Neural progenitor cell (in vitro differentiated cells): Measurements from ENCODE around the gene VTI1A. TPM values are rescaled to one million over a fixed set of nuclear protein-coding genes. Genes with fewer than 3 reads are reported as not detected.
"Not testable (repeated sequence)": the region's sequence is repeated elsewhere in the genome, so short reads cannot be mapped to it uniquely, and the experiment has no call there.

Experiments used
- DNase-seq: peaks from one replicate; pipeline ENCODE4 v3.0.0-alpha.2; 2016; ENCODE audit warnings: low spot score
- H2AFZ ChIP-seq: fragments of 200-600 bp; sonication (generic); replicated peaks from 2 replicates; pipeline ENCODE4 v1.6.1; 2016; ENCODE audit warnings: antibody characterized with exemption
- H3F3A ChIP-seq: fragments of 200-600 bp; sonication (generic); 2 replicates; pipeline ENCODE4 v1.6.1; 2016; ENCODE audit warnings: antibody characterized with exemption, low read depth
- H3K27ac ChIP-seq: fragments of 200-600 bp; sonication (generic); 2 replicates; pipeline ENCODE4 v1.5.1; 2016; ENCODE audit warnings: mild to moderate bottlenecking
- H3K27me3 ChIP-seq: fragments of 200-600 bp; sonication (generic); 2 replicates; pipeline ENCODE4 v1.6.1; 2016; ENCODE audit warnings: mild to moderate bottlenecking, moderate library complexity
- H3K36me3 ChIP-seq: fragments of 200-600 bp; sonication (generic); 2 replicates; pipeline ENCODE4 v1.5.1; 2016
- H3K4me1 ChIP-seq: fragments of 200-600 bp; sonication (generic); 2 replicates; pipeline ENCODE4 v1.6.1; 2016; ENCODE audit warnings: mixed run types
- H3K4me2 ChIP-seq: fragments of 200-600 bp; sonication (generic); 2 replicates; pipeline ENCODE4 v1.6.1; 2016
- H3K4me3 ChIP-seq: fragments of 200-600 bp; sonication (generic); 2 replicates; pipeline ENCODE4 v1.5.1; 2016
- H3K79me2 ChIP-seq: fragments of 200-600 bp; sonication (generic); 2 replicates; pipeline ENCODE4 v1.6.1; 2016; ENCODE audit warnings: low read depth
- H3K9ac ChIP-seq: fragments of 200-600 bp; sonication (generic); 2 replicates; pipeline ENCODE4 v1.6.1; 2016
- H3K9me3 ChIP-seq: fragments of 200-600 bp; sonication (generic); 2 replicates; pipeline ENCODE4 v1.5.1; 2016; ENCODE audit warnings: low read depth
- H4K20me1 ChIP-seq: fragments of 200-600 bp; sonication (generic); 2 replicates; pipeline ENCODE4 v1.6.1; 2016; ENCODE audit warnings: low read depth
- H3K27ac Mint-ChIP-seq: 3 replicates; pipeline ENCODE4 v1.8.0; 2021; ENCODE audit warnings: mixed read lengths
- H3K27me3 Mint-ChIP-seq: 2 replicates; pipeline ENCODE4 v1.8.0; 2022; ENCODE audit warnings: low read depth, mild to moderate bottlenecking, inconsistent platforms, moderate library complexity, mixed read lengths; ENCODE audit not compliant: insufficient read depth
- H3K36me3 Mint-ChIP-seq: 3 replicates; pipeline ENCODE4 v1.8.0; 2021; ENCODE audit warnings: mixed read lengths
- H3K4me1 Mint-ChIP-seq: 3 replicates; pipeline ENCODE4 v1.8.0; 2021; ENCODE audit warnings: mixed read lengths
- H3K4me3 Mint-ChIP-seq: 3 replicates; pipeline ENCODE4 v1.8.0; 2021; ENCODE audit warnings: mild to moderate bottlenecking, moderate library complexity, mixed read lengths
- H3K9me3 Mint-ChIP-seq: 3 replicates; pipeline ENCODE4 v1.8.0; 2020; ENCODE audit warnings: mixed read lengths
- CTCF ChIP-seq: fragments of 200-600 bp; sonication (generic); IDR thresholded peaks from 2 replicates; pipeline ENCODE4 v1.5.1; 2017; ENCODE audit warnings: antibody characterized with exemption, mild to moderate bottlenecking
- EZH2 ChIP-seq: fragments of 200-600 bp; sonication (generic); IDR thresholded peaks from 2 replicates; pipeline ENCODE4 v1.6.1; 2017; ENCODE audit warnings: antibody characterized with exemption, mild to moderate bottlenecking, moderate library complexity
- EZH2phosphoT487 ChIP-seq: fragments of 200-600 bp; sonication (generic); IDR thresholded peaks from 2 replicates; pipeline ENCODE4 v1.6.1; 2017; ENCODE audit warnings: antibody characterized with exemption
- total RNA-seq: library from RNA; depleted of rRNA; stranded (reverse); fragments of >200 nt; gene quantifications from 2 replicates; pipeline ENCODE4 v1.2.3, GENCODE V29; 2015; ENCODE audit warnings: low replicate concordance

The VTI1A gene
- total RNA-seq, 1 donor from 2014 or later, result 28.8 TPM

DNA sequence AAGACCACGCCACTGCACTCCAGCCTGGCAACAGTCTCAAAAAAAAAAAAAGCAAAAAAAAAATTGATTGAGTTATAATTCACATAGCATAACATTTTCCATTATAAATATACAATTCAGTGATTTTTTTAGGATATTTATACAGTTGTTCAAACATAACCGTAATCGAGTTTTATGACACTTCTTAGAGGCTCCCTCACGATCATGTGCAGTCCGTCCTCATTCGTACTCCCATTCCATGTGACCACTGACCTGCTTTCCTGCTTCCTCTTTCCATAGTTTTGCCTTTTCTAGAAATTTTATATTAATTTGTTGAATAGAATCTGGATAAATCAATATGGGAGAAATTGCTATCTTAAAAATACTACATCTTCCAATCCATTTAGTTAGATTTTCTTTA is 45.7 kb downstream of the VTI1A start:
- Histone ChIP-seq H3K4me1 (peaks cover 9% of the 10 kb centered on the region), H2AFZ (no peak overlapping the region), H3F3A (no peaks in the 10 kb centered on the region), H3K27me3 (no peaks in the 10 kb centered on the region), H3K36me3 (no peaks in the 10 kb centered on the region), H3K79me2 (no peaks in the 10 kb centered on the region), H3K4me2 (no peak overlapping the region), H3K9ac (no peak overlapping the region), H4K20me1 (no peaks in the 10 kb centered on the region), H3K4me3 (no peak overlapping the region), H3K27ac (no peak overlapping the region), H3K9me3 (no peaks in the 10 kb centered on the region)
- TF ChIP-seq EZH2 (no peak), CTCF (no peak), EZH2phosphoT487 (no peak)
- Mint-ChIP-seq H3K27me3 (peaks cover 2% of the 10 kb centered on the region), H3K9me3 (no peaks in the 10 kb centered on the region), H3K36me3 (no peaks in the 10 kb centered on the region), H3K4me1 (peaks cover 2% of the 10 kb centered on the region), H3K27ac (no peak overlapping the region), H3K4me3 (no peak overlapping the region)
- no peak for DNase-seq

DNA sequence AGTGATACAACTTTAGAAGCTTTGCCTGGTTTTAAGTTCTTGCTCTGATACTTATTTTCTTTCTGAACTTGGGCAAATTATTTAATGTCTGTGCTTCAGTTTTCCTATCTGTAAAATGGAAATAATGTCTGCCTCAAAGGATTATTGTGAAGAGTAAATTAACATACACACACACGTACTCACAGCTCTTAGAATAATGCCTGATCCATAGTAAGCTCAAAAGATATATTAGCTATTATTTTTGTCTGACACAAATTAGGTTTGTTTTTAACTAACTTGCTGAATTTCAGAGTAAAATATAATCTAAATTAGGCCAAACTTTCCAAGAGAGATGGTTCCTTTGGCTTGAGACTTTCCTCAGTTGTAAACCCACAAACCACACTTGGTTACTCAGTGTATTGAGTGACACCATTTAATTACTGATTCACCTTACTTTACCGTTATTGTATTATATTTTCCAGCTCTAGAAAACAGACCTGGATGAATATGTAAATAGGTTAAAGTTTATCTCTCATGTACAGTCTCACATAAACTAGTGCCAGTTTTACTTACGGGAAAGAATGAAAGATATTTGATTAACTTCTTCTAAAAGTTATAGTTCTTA is 50.4 kb downstream of the VTI1A start:
- TF ChIP-seq CTCF (no peak), EZH2 (no peak), EZH2phosphoT487 (no peak)
- no peak overlapping the region for H3K9ac ChIP-seq
- H3K36me3 ChIP-seq, result no peaks in the 10 kb centered on the region
- no peaks in the 10 kb centered on the region for H3K27me3 ChIP-seq
- no peak for DNase-seq
- no peaks in the 10 kb centered on the region for H3F3A ChIP-seq
- H3K27ac Mint-ChIP-seq, result no peak overlapping the region
- no peak overlapping the region for H3K27ac ChIP-seq
- no peak overlapping the region for H2AFZ ChIP-seq
- H3K4me3 Mint-ChIP-seq, result no peak overlapping the region
- H4K20me1 ChIP-seq, result no peaks in the 10 kb centered on the region
- H3K4me1 Mint-ChIP-seq, result no peaks in the 10 kb centered on the region
- no peaks in the 10 kb centered on the region for H3K9me3 Mint-ChIP-seq
- H3K79me2 ChIP-seq, result no peaks in the 10 kb centered on the region
- no peaks in the 10 kb centered on the region for H3K9me3 ChIP-seq
- H3K4me1 ChIP-seq, result no peaks in the 10 kb centered on the region
- no peak overlapping the region for H3K4me2 ChIP-seq
- peaks cover 2% of the 10 kb centered on the region for H3K27me3 Mint-ChIP-seq
- H3K4me3 ChIP-seq, result no peak overlapping the region
- H3K36me3 Mint-ChIP-seq, result no peaks in the 10 kb centered on the region

- Histone ChIP-seq H3K36me3 (no peaks in the 10 kb centered on the region), H3K4me3 (no peak overlapping the region), H2AFZ (no peak overlapping the region), H3K79me2 (no peaks in the 10 kb centered on the region), H3K9ac (no peak overlapping the region), H3F3A (no peaks in the 10 kb centered on the region), H4K20me1 (no peaks in the 10 kb centered on the region), H3K4me1 (no peaks in the 10 kb centered on the region), H3K9me3 (no peaks in the 10 kb centered on the region), H3K27ac (no peak overlapping the region), H3K27me3 (no peaks in the 10 kb centered on the region), H3K4me2 (no peak overlapping the region)
- H3K4me1 Mint-ChIP-seq, result no peaks in the 10 kb centered on the region
- H3K27ac Mint-ChIP-seq, result no peak overlapping the region
- H3K27me3 Mint-ChIP-seq, result peaks cover 2% of the 10 kb centered on the region
- peaks cover 1% of the 10 kb centered on the region for H3K36me3 Mint-ChIP-seq
- no peaks in the 10 kb centered on the region for H3K9me3 Mint-ChIP-seq
- DNase-seq, result no peak
- TF ChIP-seq EZH2phosphoT487 (no peak), EZH2 (no peak), CTCF (no peak)
- no peak overlapping the region for H3K4me3 Mint-ChIP-seq
These were observed 51.8 kb downstream of the VTI1A start for GRCh38 chr10:112498806-112499205.

DNA sequence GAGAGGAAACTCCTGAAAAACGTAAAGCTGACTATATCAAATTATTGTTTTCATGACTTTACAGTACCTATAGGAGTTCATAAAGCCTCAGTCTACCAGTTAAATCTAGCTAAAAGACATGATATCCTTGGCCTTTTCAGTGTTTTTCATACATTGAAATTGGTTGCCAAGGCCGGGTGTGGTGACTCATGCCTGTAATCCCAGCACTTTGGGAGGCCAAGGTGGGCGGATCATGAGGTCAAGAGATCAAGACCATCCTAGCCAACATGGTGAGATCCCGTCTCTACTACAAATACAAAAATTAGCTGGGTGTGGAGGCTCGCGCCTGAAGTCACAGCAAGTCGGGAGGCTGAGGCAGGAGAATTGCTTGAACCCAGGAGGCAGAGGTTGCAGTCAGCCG is 53.0 kb downstream of the VTI1A start:
- not testable (repeated sequence) for H3K36me3 ChIP-seq, H3K4me2 ChIP-seq, H3K4me1 ChIP-seq, H3K36me3 Mint-ChIP-seq, H3K27me3 ChIP-seq, H3K9ac ChIP-seq, H2AFZ ChIP-seq, H3K9me3 Mint-ChIP-seq, H3K4me3 ChIP-seq, H3K27me3 Mint-ChIP-seq, H3K27ac Mint-ChIP-seq, H3K4me1 Mint-ChIP-seq, H3K79me2 ChIP-seq, H4K20me1 ChIP-seq, H3K27ac ChIP-seq, H3F3A ChIP-seq, DNase-seq, H3K9me3 ChIP-seq, H3K4me3 Mint-ChIP-seq
